ENCODE measurements around the gene GTSE1. TPM values are rescaled to one million over a fixed set of nuclear protein-coding genes. Genes with fewer than 3 reads are reported as not detected.

The GTSE1 gene
- total RNA-seq, 1 experiment from 2014 or later = 46.1 TPM

DNA sequence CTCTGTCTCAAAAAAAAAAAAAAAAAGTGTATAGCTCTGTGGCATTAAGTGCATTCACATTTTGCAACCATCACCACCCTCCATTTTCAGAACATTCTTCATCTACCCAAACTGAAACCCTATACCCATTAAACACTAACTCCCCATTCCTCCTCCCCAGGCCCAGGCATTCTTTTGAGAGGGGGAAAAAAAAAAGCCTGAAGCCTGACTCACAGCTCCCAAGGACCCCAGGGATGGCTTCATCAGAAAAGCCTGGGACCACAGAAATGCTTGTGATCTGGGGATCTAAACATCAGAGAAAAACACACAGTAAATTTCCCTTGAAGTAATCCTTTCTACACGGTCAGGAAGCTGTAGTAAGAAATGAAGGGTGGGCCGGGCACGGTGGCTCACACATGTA is 10.7 kb upstream of the GTSE1 start:
- Histone ChIP-seq H3K36me3 (ENCODE audit: control insufficient read depth in 1 of 2, insufficient read depth in 2 of 2, low read length in 2 of 2) (peaks cover 20 to 24% of the 10 kb centered on the region in 2 experiments; a peak in 3 of 4 replicates), H3K9ac (ENCODE audit: low read length) (no peak overlapping the region), H4K20me1 (ENCODE audit: insufficient read depth) (no peaks in the 10 kb centered on the region), H3K27me3 (ENCODE audit: insufficient read depth, low read length) (no peaks in the 10 kb centered on the region), H3K4me2 (ENCODE audit: low read length) (no peak overlapping the region), H3K27ac (ENCODE audit: low read depth, low read length) (no peak overlapping the region), H3K4me1 (ENCODE audit: control insufficient read depth in 1 of 2, insufficient read depth in 2 of 2, low read length in 2 of 2) (no peaks in the 10 kb centered on the region), H3K9me2 (ENCODE audit: insufficient read depth) (no peaks in the 10 kb centered on the region), H2AFZ (ENCODE audit: low read depth, low read length, poor library complexity, severe bottlenecking) (no peak overlapping the region), H3K79me2 (ENCODE audit: insufficient read depth, low read length) (no peaks in the 10 kb centered on the region), H3K9me3 (ENCODE audit: control insufficient read depth in 1 of 2, insufficient read depth in 1 of 2, low read depth in 1 of 2, low read length in 2 of 2) (no peaks in the 10 kb centered on the region), H3K4me3 (replicated peaks in 1 of 2; ENCODE audit: low read depth in 1 of 2, low read length in 2 of 2) (no peak overlapping the region)
- CTCF ChIA-PET = interaction anchor here (1.2 kb wide), 1 partner anchor 280 kb away, joined by 3 read pairs; no protein-coding TSS in a partner anchor
- RAD21 ChIA-PET (ENCODE audit: low non-redundant PET in 1 of 2, low total read pairs in 2 of 2, uncharacterized antibody in 2 of 2, unreplicated experiment in 2 of 2) = no interaction called here
- DNase-seq (ENCODE audit: low read depth, low spot score) (no peak), ATAC-seq (no peak)
- POLR2A ChIA-PET = no interaction called here
- intact Hi-C loops (cut with micrococcal nuclease) = no loop called here
- TF ChIP-seq ELF1 (IDR thresholded peaks at IDR 0.05; ENCODE audit: borderline replicate concordance, low read depth) (no peak), CEBPB (IDR thresholded peaks at IDR 0.05; ENCODE audit: low read depth) (no peak), CTCF (IDR thresholded peaks at IDR 0.05 in 2 of 3, conservative IDR thresholded peaks at IDR 0.05 in 1 of 3; ENCODE audit: borderline replicate concordance in 1 of 3, insufficient read depth in 1 of 3, low read depth in 2 of 3, low read length in 2 of 3) (no peak), ZFX (IDR thresholded peaks at IDR 0.05) (no peak), ATF3 (IDR thresholded peaks at IDR 0.05) (no peak), POLR2AphosphoS5 (IDR thresholded peaks at IDR 0.05; ENCODE audit: low read depth, low read length) (no peak), EGR1 (IDR thresholded peaks at IDR 0.05; ENCODE audit: low read depth) (no peak), ZNF274 (IDR thresholded peaks at IDR 0.05; ENCODE audit: low read depth, low read length) (no peak), SIN3A (IDR thresholded peaks at IDR 0.05; ENCODE audit: low read depth) (no peak), SP1 (IDR thresholded peaks at IDR 0.05; ENCODE audit: low read depth) (no peak), REST (IDR thresholded peaks at IDR 0.05; ENCODE audit: low read depth) (no peak), CBX3 (IDR thresholded peaks at IDR 0.05; ENCODE audit: low read depth) (no peak)
- TF ChIP-seq, protein P1, sequence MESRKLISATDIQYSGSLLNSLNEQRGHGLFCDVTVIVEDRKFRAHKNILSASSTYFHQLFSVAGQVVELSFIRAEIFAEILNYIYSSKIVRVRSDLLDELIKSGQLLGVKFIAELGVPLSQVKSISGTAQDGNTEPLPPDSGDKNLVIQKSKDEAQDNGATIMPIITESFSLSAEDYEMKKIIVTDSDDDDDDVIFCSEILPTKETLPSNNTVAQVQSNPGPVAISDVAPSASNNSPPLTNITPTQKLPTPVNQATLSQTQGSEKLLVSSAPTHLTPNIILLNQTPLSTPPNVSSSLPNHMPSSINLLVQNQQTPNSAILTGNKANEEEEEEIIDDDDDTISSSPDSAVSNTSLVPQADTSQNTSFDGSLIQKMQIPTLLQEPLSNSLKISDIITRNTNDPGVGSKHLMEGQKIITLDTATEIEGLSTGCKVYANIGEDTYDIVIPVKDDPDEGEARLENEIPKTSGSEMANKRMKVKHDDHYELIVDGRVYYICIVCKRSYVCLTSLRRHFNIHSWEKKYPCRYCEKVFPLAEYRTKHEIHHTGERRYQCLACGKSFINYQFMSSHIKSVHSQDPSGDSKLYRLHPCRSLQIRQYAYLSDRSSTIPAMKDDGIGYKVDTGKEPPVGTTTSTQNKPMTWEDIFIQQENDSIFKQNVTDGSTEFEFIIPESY (IDR thresholded peaks at IDR 0.05; ENCODE audit: extremely low read depth, insufficient replicate concordance, low read length) = no peak
- no TSS peak for BruUV-seq (replicated peaks)
